ENCODE results near the gene CAPN15.

- TF ChIP-seq CTCF (conservative IDR thresholded peaks at IDR 0.05; ENCODE audit: low read depth, low read length) (no peak), EZH2 (IDR thresholded peaks at IDR 0.05; ENCODE audit: low read length, unreplicated experiment) (no peak), EZH2phosphoT487 (IDR thresholded peaks at IDR 0.05; ENCODE audit: borderline replicate concordance, low read length) (no peak)
Measured at GRCh38 chr16:588639-588888, 61.1 kb downstream of the CAPN15 start.

Measured in PC-3 (cell line).